PC-3 (cell line): ENCODE data around the gene POU4F3. TPM values are rescaled to one million over a fixed set of nuclear protein-coding genes. Genes with fewer than 3 reads are reported as not detected.

Experiments
- ATAC-seq: fragments of 200-7000 bp; cut with Tn5 transposase; 2 replicates; pipeline ENCODE4 v1.9.1; 2020; ENCODE audit warnings: mild to moderate bottlenecking, moderate library complexity
- BruUV-seq: library from RNA; stranded (reverse); fragments of 400-500 nt; replicated peaks from 2 replicates; lab custom pipeline; 2021; lab: Mats Ljungman, UMichigan
- CTCF ChIA-PET: fragments of 300-600 bp; sonication (Branson Sonifier 250); formaldehyde crosslinking; loops from one replicate; lab custom pipeline; 2022; ENCODE audit warnings: antibody characterized with exemption; lab: Charles Lee
- POLR2A ChIA-PET: fragments of 300-600 bp; sonication (Branson Sonifier 250); formaldehyde crosslinking; loops from one replicate; lab custom pipeline; 2022; ENCODE audit warnings: antibody characterized with exemption; ENCODE audit not compliant: unreplicated experiment; lab: Charles Lee
- DNase-seq: peaks from one replicate; pipeline ENCODE4 v3.0.0-alpha.2; 2015
- H2AFZ ChIP-seq: fragments of 300-600 bp; sonication (generic); 2 replicates; pipeline ENCODE4 v1.6.0; 2016; ENCODE audit warnings: antibody characterized with exemption, low read length
- H3F3A ChIP-seq: fragments of 300-600 bp; sonication (generic); one replicate; pipeline ENCODE4 v1.6.0; 2017; ENCODE audit warnings: antibody characterized with exemption, low read length, control low read depth, mild to moderate bottlenecking; ENCODE audit not compliant: unreplicated experiment
- H3K27ac ChIP-seq: fragments of 300-600 bp; sonication (generic); 2 replicates; pipeline ENCODE4 v1.5.1; 2016; ENCODE audit warnings: mild to moderate bottlenecking, low read length
- H3K27me3 ChIP-seq: fragments of 300-600 bp; sonication (generic); 2 replicates; pipeline ENCODE4 v1.6.1; 2016; ENCODE audit warnings: low read length, mixed read lengths
- H3K36me3 ChIP-seq: fragments of 300-600 bp; sonication (generic); 2 replicates; pipeline ENCODE4 v1.6.1; 2016; ENCODE audit warnings: low read depth, mixed run types, low read length, mixed read lengths
- H3K4me1 ChIP-seq: fragments of 300-600 bp; sonication (generic); 2 replicates; pipeline ENCODE4 v1.5.1; 2016; ENCODE audit warnings: low read length; ENCODE audit not compliant: insufficient read depth
- H3K4me2 ChIP-seq: fragments of 300-600 bp; sonication (generic); 2 replicates; pipeline ENCODE4 v1.6.0; 2016; ENCODE audit warnings: low read length
- H3K4me3 ChIP-seq: fragments of 300-600 bp; sonication (generic); 2 replicates; pipeline ENCODE4 v1.5.1; 2016; ENCODE audit warnings: mild to moderate bottlenecking, low read length, mixed read lengths
- H3K79me2 ChIP-seq: fragments of 300-600 bp; sonication (generic); 2 replicates; pipeline ENCODE4 v1.6.1; 2017; ENCODE audit warnings: low read length, mixed read lengths
- H3K9ac ChIP-seq: fragments of 300-600 bp; sonication (generic); 2 replicates; pipeline ENCODE4 v1.6.0; 2016; ENCODE audit warnings: mild to moderate bottlenecking, low read length
- H3K9me2 ChIP-seq: fragments of 300-600 bp; sonication (generic); replicated peaks from 2 replicates; pipeline ENCODE4 v1.6.1; 2016; ENCODE audit warnings: mixed run types, low read length, mixed read lengths
- H3K9me3 ChIP-seq: fragments of 300-600 bp; sonication (generic); 2 replicates; pipeline ENCODE4 v1.6.1; 2016; ENCODE audit warnings: low read length, mixed read lengths
- H4K20me1 ChIP-seq: fragments of 300-600 bp; sonication (generic); 2 replicates; pipeline ENCODE4 v1.6.1; 2016; ENCODE audit warnings: low read length, mixed read lengths
- CTCF ChIP-seq: fragments of 300-600 bp; sonication (generic); conservative IDR thresholded peaks from 2 replicates; pipeline ENCODE4 v1.5.1; 2017; ENCODE audit warnings: antibody characterized with exemption, low read depth, mild to moderate bottlenecking, low read length
- EZH2 ChIP-seq: fragments of 300-600 bp; sonication (generic); IDR thresholded peaks from one replicate; pipeline ENCODE4 v1.6.1; 2017; ENCODE audit warnings: antibody characterized with exemption, mild to moderate bottlenecking, low read length; ENCODE audit not compliant: unreplicated experiment
- EZH2phosphoT487 ChIP-seq: fragments of 300-600 bp; sonication (generic); IDR thresholded peaks from 2 replicates; pipeline ENCODE4 v1.6.1; 2018; ENCODE audit warnings: mild to moderate bottlenecking, antibody characterized with exemption, low read length, borderline replicate concordance
- intact Hi-C: fragments of 100-400 bp; cut with micrococcal nuclease; formaldehyde crosslinking; loops from 2 replicates; pipeline ENCODE4 v1.9.0; 2023
- total RNA-seq: library from RNA; depleted of rRNA; stranded (reverse); fragments of >200 nt; gene quantifications from 2 replicates; pipeline ENCODE4 v1.2.3, GENCODE V29; 2014

POU4F3 gene
- total RNA-seq, 1 experiment from 2014 or later: not detected

GRCh38 chr5:146345578-146346366 lies 7.1 kb downstream of the POU4F3 start:
- Histone ChIP-seq H3K4me3 (no peak overlapping the region), H3K9me2 (no peaks in the 10 kb centered on the region), H3K4me2 (no peak overlapping the region), H2AFZ (no peak overlapping the region), H4K20me1 (no peaks in the 10 kb centered on the region), H3F3A (no peaks in the 10 kb centered on the region), H3K27ac (no peak overlapping the region), H3K9ac (no peak overlapping the region), H3K27me3 (peaks cover 28% of the 10 kb centered on the region), H3K4me1 (peaks cover 5% of the 10 kb centered on the region; the same call in 1 of the 2 replicates), H3K9me3 (no peaks in the 10 kb centered on the region), H3K79me2 (no peaks in the 10 kb centered on the region), H3K36me3 (no peaks in the 10 kb centered on the region)
- TF ChIP-seq EZH2phosphoT487 (no peak), CTCF (no peak), EZH2 (no peak)
- ChIA-PET POLR2A (no interaction called here), CTCF (no interaction called here)
- no TSS peak for BruUV-seq
- no peak for DNase-seq
- intact Hi-C loops: no loop called here
- no peak for ATAC-seq

- TF ChIP-seq EZH2 (no peak), CTCF (no peak), EZH2phosphoT487 (no peak)
- H3K27ac ChIP-seq: no peak overlapping the region
- no peaks in the 10 kb centered on the region for H3K79me2 ChIP-seq
- H2AFZ ChIP-seq: no peak overlapping the region
- POLR2A ChIA-PET: no interaction called here
- DNase-seq (no peak), ATAC-seq (no peak)
- H3K4me3 ChIP-seq: no peak overlapping the region
- H3K36me3 ChIP-seq: no peaks in the 10 kb centered on the region
- CTCF ChIA-PET: no interaction called here
- H3K9me3 ChIP-seq: no peaks in the 10 kb centered on the region
- no peak overlapping the region for H3K4me2 ChIP-seq
- no peaks in the 10 kb centered on the region; the same call in 1 of the 2 replicates for H3K27me3 ChIP-seq
- no peaks in the 10 kb centered on the region for H3K9me2 ChIP-seq
- H3K4me1 ChIP-seq: peaks cover 6% of the 10 kb centered on the region
- intact Hi-C loops: no loop called here
- BruUV-seq: no TSS peak
- no peaks in the 10 kb centered on the region for H4K20me1 ChIP-seq
- no peak overlapping the region for H3K9ac ChIP-seq
- no peaks in the 10 kb centered on the region for H3F3A ChIP-seq
These were observed 18.5 kb downstream of the POU4F3 start for GRCh38 chr5:146357126-146357525.

GRCh38 chr5:146359836-146360235 lies 21.2 kb downstream of the POU4F3 start:
- ChIA-PET POLR2A (no interaction called here), CTCF (no interaction called here)
- H3K4me2 ChIP-seq: no peak overlapping the region
- ATAC-seq (no peak), DNase-seq (no peak)
- H3K4me1 ChIP-seq: no peaks in the 10 kb centered on the region
- no peaks in the 10 kb centered on the region for H3K79me2 ChIP-seq
- no peak overlapping the region for H3K4me3 ChIP-seq
- H3F3A ChIP-seq: no peaks in the 10 kb centered on the region
- no peaks in the 10 kb centered on the region for H3K36me3 ChIP-seq
- TF ChIP-seq CTCF: no peak
- no peak for TF ChIP-seq EZH2
- no peaks in the 10 kb centered on the region for H4K20me1 ChIP-seq
- no TSS peak for BruUV-seq
- no peak overlapping the region for H3K9ac ChIP-seq
- H3K27me3 ChIP-seq: no peaks in the 10 kb centered on the region; the same call in 1 of the 2 replicates
- H3K27ac ChIP-seq: no peak overlapping the region
- H3K9me2 ChIP-seq: no peaks in the 10 kb centered on the region
- H2AFZ ChIP-seq: no peak overlapping the region
- H3K9me3 ChIP-seq: no peaks in the 10 kb centered on the region
- intact Hi-C loops: no loop called here
